Subcutaneous adipose tissue (tissue), 4 donors: ENCODE results near the gene S100A14. TPM values are rescaled to one million over a fixed set of nuclear protein-coding genes. Genes with fewer than 3 reads are reported as not detected.

ENCODE experiments used
- total RNA-seq, 4 donors: library from RNA; depleted of rRNA; stranded (reverse); fragments of >200 nt; gene quantifications; one replicate each; pipeline ENCODE4 v1.1.0, GENCODE V29; 2016
- TF ChIP-seq, protein P1 (sequence below): fragments of 450-650 bp; IDR thresholded peaks from one replicate; pipeline ENCODE4 v1.5.1; 2016; ENCODE audit warnings: low read depth, mild to moderate bottlenecking, control low read depth, antibody characterized with exemption, moderate library complexity

S100A14 gene
- total RNA-seq, 4 donors from 2014 or later = 0.65 TPM; not detected in 3

DNA sequence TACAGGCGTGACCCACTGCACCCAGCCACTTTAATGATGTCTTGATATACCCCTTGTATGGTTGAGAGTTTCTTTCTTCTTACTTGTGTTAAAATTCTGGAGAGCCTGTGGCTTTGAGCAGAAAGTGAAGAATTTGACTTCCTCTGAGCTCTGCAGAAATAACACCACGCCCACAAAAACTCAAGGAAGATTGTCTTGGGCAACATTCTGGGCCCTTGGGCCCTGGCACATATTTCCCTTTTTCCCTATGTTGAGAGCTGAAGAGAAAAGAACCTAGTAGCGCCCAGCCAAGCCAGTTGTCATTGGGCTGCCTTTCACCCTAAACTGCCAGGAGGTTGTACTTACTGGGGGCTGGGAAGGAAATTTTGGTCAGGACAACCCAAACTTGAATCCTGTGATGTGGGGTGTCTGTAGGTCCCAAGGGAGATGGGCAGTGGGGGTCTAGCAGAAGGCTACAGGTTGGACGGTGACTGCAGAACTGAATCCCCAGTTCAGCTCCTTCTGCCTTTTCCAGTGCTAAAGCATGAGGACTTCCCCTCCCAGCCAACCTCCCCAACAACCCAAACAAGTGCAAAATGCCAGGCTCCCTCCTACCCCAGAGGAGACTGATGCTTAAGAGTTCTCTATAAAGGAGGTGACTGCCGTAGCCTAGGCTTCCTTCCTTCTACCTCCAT is 30.7 kb upstream of the S100A14 start:
- TF ChIP-seq, protein P1, sequence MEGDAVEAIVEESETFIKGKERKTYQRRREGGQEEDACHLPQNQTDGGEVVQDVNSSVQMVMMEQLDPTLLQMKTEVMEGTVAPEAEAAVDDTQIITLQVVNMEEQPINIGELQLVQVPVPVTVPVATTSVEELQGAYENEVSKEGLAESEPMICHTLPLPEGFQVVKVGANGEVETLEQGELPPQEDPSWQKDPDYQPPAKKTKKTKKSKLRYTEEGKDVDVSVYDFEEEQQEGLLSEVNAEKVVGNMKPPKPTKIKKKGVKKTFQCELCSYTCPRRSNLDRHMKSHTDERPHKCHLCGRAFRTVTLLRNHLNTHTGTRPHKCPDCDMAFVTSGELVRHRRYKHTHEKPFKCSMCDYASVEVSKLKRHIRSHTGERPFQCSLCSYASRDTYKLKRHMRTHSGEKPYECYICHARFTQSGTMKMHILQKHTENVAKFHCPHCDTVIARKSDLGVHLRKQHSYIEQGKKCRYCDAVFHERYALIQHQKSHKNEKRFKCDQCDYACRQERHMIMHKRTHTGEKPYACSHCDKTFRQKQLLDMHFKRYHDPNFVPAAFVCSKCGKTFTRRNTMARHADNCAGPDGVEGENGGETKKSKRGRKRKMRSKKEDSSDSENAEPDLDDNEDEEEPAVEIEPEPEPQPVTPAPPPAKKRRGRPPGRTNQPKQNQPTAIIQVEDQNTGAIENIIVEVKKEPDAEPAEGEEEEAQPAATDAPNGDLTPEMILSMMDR = no peak

DNA sequence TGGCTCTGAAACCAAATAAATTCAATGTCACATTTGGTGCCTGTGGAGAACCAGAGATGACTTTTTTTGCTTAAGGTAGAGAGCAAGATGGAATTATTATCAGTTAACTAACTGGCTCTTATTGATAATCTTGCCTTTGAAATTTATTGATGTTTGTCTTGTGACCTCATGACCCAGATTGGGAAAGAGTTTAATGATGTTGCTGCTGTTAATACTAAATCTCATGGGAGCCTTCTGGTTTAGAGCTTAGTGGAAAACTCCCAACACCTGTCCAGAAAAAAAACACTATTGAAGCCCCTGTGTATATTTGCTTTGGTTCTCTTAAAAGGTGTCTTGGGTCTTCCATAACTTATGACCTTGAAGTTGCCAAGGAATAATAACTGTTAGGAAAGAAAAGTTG is 27.7 kb upstream of the S100A14 start:
- TF ChIP-seq, protein P1 = no peak

DNA sequence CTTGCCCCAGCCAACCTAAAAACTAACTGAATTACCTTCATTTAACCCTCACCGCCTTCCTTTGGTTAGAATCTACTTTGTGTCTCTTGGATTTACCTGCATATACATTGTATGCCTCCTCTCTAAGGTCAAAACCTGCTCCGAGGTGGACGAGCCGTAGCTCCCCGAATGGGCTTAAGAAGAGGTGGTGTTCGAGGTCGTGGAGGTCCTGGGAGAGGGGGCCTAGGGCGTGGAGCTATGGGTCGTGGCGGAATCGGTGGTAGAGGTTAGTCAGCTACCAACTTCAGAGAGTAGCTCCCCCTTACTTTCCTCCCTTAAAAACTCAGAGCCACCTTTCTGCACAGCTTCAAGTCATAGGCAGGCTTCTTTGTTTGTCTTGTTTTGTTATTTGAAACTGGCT is 27.0 kb upstream of the S100A14 start:
- TF ChIP-seq, protein P1 = no peak

DNA sequence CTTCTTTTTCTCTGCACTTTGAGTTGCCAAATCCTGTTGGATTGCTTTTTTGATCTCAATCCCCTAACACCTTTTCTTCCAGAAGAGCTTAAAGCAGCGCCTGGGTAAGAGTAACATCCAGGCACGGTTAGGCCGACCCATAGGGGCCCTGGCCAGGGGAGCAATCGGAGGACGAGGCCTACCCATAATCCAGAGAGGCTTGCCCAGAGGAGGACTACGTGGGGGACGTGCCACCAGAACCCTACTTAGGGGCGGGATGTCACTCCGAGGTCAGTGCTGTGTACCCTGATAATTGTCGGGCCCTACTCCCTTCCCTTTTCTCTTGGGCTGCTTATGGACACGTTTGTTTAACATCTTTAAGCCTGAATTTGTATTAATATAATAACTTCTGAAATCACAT is 26.0 kb upstream of the S100A14 start:
- TF ChIP-seq, protein P1 = no peak

DNA sequence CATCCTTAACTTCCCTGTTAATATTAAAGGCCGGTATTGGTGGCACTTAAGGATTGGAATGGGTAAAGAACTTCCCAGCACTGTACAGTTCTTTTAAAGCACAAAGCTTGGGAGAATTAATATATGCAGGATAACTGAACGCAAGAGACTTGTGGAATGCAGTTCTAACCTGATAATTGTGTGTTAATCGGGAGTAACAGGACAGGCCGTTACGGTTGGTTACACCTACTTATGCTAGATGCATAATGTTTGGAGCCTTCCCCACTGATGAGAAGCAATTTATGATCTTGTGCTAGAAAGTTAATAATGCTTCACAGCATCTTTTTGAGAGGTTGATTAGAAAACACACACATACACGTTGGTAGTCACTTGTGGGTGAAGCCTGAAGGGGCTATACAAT is 24.7 kb upstream of the S100A14 start:
- TF ChIP-seq, protein P1 = no peak

DNA sequence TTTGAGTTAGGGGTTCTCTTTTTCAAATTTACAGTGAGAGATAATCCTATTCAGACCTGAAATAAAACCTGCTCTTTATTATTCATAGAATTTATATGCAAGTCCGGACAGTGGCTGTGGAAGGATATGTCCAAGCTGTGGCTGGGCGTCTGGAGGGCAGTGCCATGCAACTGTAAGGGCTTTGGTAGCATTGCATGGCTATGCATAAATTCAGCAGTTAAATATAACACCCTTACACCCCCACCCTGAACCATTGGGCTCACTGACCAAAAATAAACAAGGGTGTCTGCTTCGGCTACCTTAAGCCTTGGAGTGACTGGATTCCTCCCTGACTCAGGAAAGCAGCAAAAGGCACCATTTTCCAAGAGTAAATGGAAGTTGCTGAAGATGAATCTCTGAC is 23.2 kb upstream of the S100A14 start:
- TF ChIP-seq, protein P1 = no peak

DNA sequence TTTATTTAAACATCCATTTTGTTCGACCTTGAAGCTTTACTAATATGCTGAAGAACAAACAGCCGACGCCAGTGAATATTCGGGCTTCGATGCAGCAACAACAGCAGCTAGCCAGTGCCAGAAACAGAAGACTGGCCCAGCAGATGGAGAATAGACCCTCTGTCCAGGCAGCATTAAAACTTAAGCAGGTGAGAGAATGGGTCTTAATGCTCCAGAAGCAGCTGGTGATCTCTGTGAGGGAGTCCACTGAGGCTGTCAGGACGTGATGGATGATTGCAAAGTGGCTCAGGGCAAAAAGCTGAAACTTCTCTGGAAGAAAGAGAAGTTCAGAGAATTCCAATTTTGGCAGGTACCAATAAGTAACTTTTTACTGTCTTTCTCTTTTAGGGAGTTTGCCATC is 22.1 kb upstream of the S100A14 start:
- TF ChIP-seq, protein P1 = no peak
